Ectodermal cell (in vitro differentiated cells): Measurements from ENCODE around the gene OR6P1.

ENCODE experiments used
- H3K27ac ChIP-seq: 2 replicates; pipeline ENCODE4 v1.7.0; 2013; ENCODE audit warnings: mild to moderate bottlenecking, low read depth, low read length; ENCODE audit not compliant: insufficient read depth, poor library complexity, severe bottlenecking
- H3K27me3 ChIP-seq: 2 replicates; pipeline ENCODE4 v1.7.0; 2013; ENCODE audit warnings: mild to moderate bottlenecking, low read length; ENCODE audit not compliant: insufficient read depth, control insufficient read depth, poor library complexity, severe bottlenecking
- H3K36me3 ChIP-seq: one replicate; pipeline ENCODE4 v1.7.0; 2013; ENCODE audit warnings: low read length; ENCODE audit not compliant: control insufficient read depth, insufficient read depth
- H3K4me1 ChIP-seq: one replicate; pipeline ENCODE4 v1.7.0; 2013; ENCODE audit warnings: low read length; ENCODE audit not compliant: control insufficient read depth, insufficient read depth
- H3K4me3 ChIP-seq: 2 replicates; pipeline ENCODE4 v1.7.0; 2013; ENCODE audit warnings: low read depth, low read length, control low read depth; ENCODE audit not compliant: insufficient read depth
- H3K9me3 ChIP-seq: 2 replicates; pipeline ENCODE4 v1.7.0; 2013; ENCODE audit warnings: mild to moderate bottlenecking, low read length, moderate library complexity; ENCODE audit not compliant: control insufficient read depth
- WGBS, 2 experiments: methylation state at CpG; one replicate each; pipeline ENCODE4 v1.1.7; 2013; ENCODE audit warnings: missing lambda C conversion rate in 2 of 2; 5-methylcytosine and 5-hydroxymethylcytosine counted together

Gene OR6P1

GRCh38 chr1:158521666-158522058, 48.7 kb downstream of the OR6P1 start:
- Histone ChIP-seq H3K36me3 (no peaks in the 10 kb centered on the region), H3K27ac (no peak overlapping the region), H3K4me3 (no peak overlapping the region), H3K9me3 (no peaks in the 10 kb centered on the region), H3K27me3 (no peaks in the 10 kb centered on the region), H3K4me1 (no peaks in the 10 kb centered on the region)
- WGBS, 2 experiments, result 91 to 95% methylated on average over 2 of the region's 2 CpGs

- H3K36me3 ChIP-seq, result no peaks in the 10 kb centered on the region
- no peak overlapping the region for H3K4me3 ChIP-seq
- no peaks in the 10 kb centered on the region for H3K4me1 ChIP-seq
- H3K27ac ChIP-seq, result no peak overlapping the region
- H3K27me3 ChIP-seq, result no peaks in the 10 kb centered on the region
- no peaks in the 10 kb centered on the region for H3K9me3 ChIP-seq
- WGBS, 2 experiments, result 94 to 95% methylated on average over 3 of the region's 3 CpGs
These were observed 49.3 kb downstream of the OR6P1 start for GRCh38 chr1:158520955-158521665.

GRCh38 chr1:158520021-158520420, 50.4 kb downstream of the OR6P1 start:
- H3K36me3 ChIP-seq, result no peaks in the 10 kb centered on the region
- no peaks in the 10 kb centered on the region for H3K9me3 ChIP-seq
- no peaks in the 10 kb centered on the region for H3K4me1 ChIP-seq
- 100% methylated on average over 1 of the region's 1 CpG for WGBS, 2 experiments
- no peak overlapping the region for H3K27ac ChIP-seq
- no peaks in the 10 kb centered on the region for H3K27me3 ChIP-seq
- H3K4me3 ChIP-seq, result no peak overlapping the region

- H3K4me3 ChIP-seq, result no peak overlapping the region
- H3K27me3 ChIP-seq, result no peaks in the 10 kb centered on the region
- H3K9me3 ChIP-seq, result no peaks in the 10 kb centered on the region
These were observed 53.4 kb downstream of the OR6P1 start for GRCh38 chr1:158516966-158517365.

More at GRCh38 chr1:158516966-158517365, 53.4 kb downstream of the OR6P1 start:
- H3K36me3 ChIP-seq, result no peaks in the 10 kb centered on the region
- no peak overlapping the region for H3K27ac ChIP-seq
- H3K4me1 ChIP-seq, result no peaks in the 10 kb centered on the region
